ENCODE results near the gene HS6ST3. TPM values are rescaled to one million over a fixed set of nuclear protein-coding genes. Genes with fewer than 3 reads are reported as not detected.

Gene HS6ST3
- total RNA-seq, 1 experiment from 2014 or later, result 0.11 TPM

DNA sequence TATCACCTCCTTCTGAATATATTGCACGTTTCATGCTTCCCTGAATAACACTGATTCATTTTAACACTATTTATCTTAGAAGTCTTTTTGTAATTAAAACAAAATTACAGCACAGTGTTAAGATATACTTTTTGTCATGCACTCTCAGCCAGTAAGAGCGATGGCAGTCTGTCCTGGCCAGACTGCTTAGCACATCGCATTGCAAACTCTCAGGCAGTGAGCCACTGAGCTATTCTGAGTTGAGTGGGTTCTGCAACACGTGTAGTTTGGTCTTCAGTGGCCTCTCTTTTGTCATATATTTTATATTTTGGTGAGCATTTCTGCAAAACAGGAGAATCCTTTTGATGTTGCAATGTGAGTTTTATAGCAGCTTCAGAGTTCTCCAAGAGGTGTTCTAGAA, 332.1 kb downstream of the HS6ST3 start:
- TF ChIP-seq EZH2phosphoT487 (IDR thresholded peaks at IDR 0.05; ENCODE audit: borderline replicate concordance, low read length) (no peak), EZH2 (IDR thresholded peaks at IDR 0.05; ENCODE audit: low read length, unreplicated experiment) (no peak)
- TF ChIP-seq, protein P1, sequence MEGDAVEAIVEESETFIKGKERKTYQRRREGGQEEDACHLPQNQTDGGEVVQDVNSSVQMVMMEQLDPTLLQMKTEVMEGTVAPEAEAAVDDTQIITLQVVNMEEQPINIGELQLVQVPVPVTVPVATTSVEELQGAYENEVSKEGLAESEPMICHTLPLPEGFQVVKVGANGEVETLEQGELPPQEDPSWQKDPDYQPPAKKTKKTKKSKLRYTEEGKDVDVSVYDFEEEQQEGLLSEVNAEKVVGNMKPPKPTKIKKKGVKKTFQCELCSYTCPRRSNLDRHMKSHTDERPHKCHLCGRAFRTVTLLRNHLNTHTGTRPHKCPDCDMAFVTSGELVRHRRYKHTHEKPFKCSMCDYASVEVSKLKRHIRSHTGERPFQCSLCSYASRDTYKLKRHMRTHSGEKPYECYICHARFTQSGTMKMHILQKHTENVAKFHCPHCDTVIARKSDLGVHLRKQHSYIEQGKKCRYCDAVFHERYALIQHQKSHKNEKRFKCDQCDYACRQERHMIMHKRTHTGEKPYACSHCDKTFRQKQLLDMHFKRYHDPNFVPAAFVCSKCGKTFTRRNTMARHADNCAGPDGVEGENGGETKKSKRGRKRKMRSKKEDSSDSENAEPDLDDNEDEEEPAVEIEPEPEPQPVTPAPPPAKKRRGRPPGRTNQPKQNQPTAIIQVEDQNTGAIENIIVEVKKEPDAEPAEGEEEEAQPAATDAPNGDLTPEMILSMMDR (conservative IDR thresholded peaks at IDR 0.05; ENCODE audit: low read depth, low read length), result no peak
- Histone ChIP-seq H3K79me2 (ENCODE audit: low read length) (no peaks in the 10 kb centered on the region), H3K27ac (ENCODE audit: low read length) (no peak overlapping the region), H3K4me1 (ENCODE audit: insufficient read depth, low read length) (no peaks in the 10 kb centered on the region), H3K4me2 (ENCODE audit: low read length) (no peak overlapping the region), H3K9me2 (replicated peaks; ENCODE audit: low read length) (no peaks in the 10 kb centered on the region), H3F3A (ENCODE audit: low read length, unreplicated experiment) (no peaks in the 10 kb centered on the region), H3K9ac (ENCODE audit: low read length) (no peak overlapping the region), H3K9me3 (ENCODE audit: low read length) (no peaks in the 10 kb centered on the region), H3K36me3 (ENCODE audit: low read depth, low read length) (no peaks in the 10 kb centered on the region), H3K4me3 (ENCODE audit: low read length) (no peak overlapping the region), H2AFZ (ENCODE audit: low read length) (no peak overlapping the region), H3K27me3 (ENCODE audit: low read length) (no peaks in the 10 kb centered on the region), H4K20me1 (ENCODE audit: low read length) (no peaks in the 10 kb centered on the region)
- ATAC-seq (no peak), DNase-seq (no peak)
- intact Hi-C loops (cut with micrococcal nuclease), result no loop called here
- POLR2A ChIA-PET (ENCODE audit: unreplicated experiment), result no interaction called here
- no TSS peak for BruUV-seq (replicated peaks)
- CTCF ChIA-PET, result no interaction called here

- intact Hi-C loops (cut with micrococcal nuclease), result no loop called here
- Histone ChIP-seq H3K9ac (ENCODE audit: low read length) (no peak overlapping the region), H3K27ac (ENCODE audit: low read length) (no peak overlapping the region), H3K79me2 (ENCODE audit: low read length) (no peaks in the 10 kb centered on the region), H3K9me3 (ENCODE audit: low read length) (no peaks in the 10 kb centered on the region), H3K4me1 (ENCODE audit: insufficient read depth, low read length) (no peaks in the 10 kb centered on the region), H3K27me3 (ENCODE audit: low read length) (no peaks in the 10 kb centered on the region), H2AFZ (ENCODE audit: low read length) (no peak overlapping the region), H3F3A (ENCODE audit: low read length, unreplicated experiment) (no peaks in the 10 kb centered on the region), H3K4me3 (ENCODE audit: low read length) (no peak overlapping the region), H4K20me1 (ENCODE audit: low read length) (no peaks in the 10 kb centered on the region), H3K36me3 (ENCODE audit: low read depth, low read length) (no peaks in the 10 kb centered on the region), H3K9me2 (replicated peaks; ENCODE audit: low read length) (no peaks in the 10 kb centered on the region), H3K4me2 (ENCODE audit: low read length) (no peak overlapping the region)
- ChIA-PET CTCF (no interaction called here), POLR2A (ENCODE audit: unreplicated experiment) (no interaction called here)
- no peak for ATAC-seq
- DNase-seq, result no peak
- no TSS peak for BruUV-seq (replicated peaks)
- TF ChIP-seq EZH2 (IDR thresholded peaks at IDR 0.05; ENCODE audit: low read length, unreplicated experiment), result no peak
- TF ChIP-seq, protein P1 (conservative IDR thresholded peaks at IDR 0.05; ENCODE audit: low read depth, low read length), result no peak
- no peak for TF ChIP-seq EZH2phosphoT487 (IDR thresholded peaks at IDR 0.05; ENCODE audit: borderline replicate concordance, low read length)
These were observed 336.3 kb downstream of the HS6ST3 start for GRCh38 chr13:96426167-96426566.

GRCh38 chr13:96428911-96429310, 339.0 kb downstream of the HS6ST3 start:
- DNase-seq, result no peak
- POLR2A ChIA-PET (ENCODE audit: unreplicated experiment), result no interaction called here

More at GRCh38 chr13:96428911-96429310, 339.0 kb downstream of the HS6ST3 start:
- H3K79me2 ChIP-seq (ENCODE audit: low read length), result no peaks in the 10 kb centered on the region
- H3F3A ChIP-seq (ENCODE audit: low read length, unreplicated experiment), result no peaks in the 10 kb centered on the region
- H3K27ac ChIP-seq (ENCODE audit: low read length), result no peak overlapping the region
- CTCF ChIA-PET, result no interaction called here
- intact Hi-C loops (cut with micrococcal nuclease), result no loop called here
- no peak overlapping the region for H3K9ac ChIP-seq (ENCODE audit: low read length)
- no peaks in the 10 kb centered on the region for H3K4me1 ChIP-seq (ENCODE audit: insufficient read depth, low read length)
- no peaks in the 10 kb centered on the region for H3K27me3 ChIP-seq (ENCODE audit: low read length)
- H3K36me3 ChIP-seq (ENCODE audit: low read depth, low read length), result no peaks in the 10 kb centered on the region
- ATAC-seq, result no peak
- BruUV-seq (replicated peaks), result no TSS peak
- no peak overlapping the region for H3K4me2 ChIP-seq (ENCODE audit: low read length)
- H2AFZ ChIP-seq (ENCODE audit: low read length), result no peak overlapping the region
- no peaks in the 10 kb centered on the region for H4K20me1 ChIP-seq (ENCODE audit: low read length)
- no peak overlapping the region for H3K4me3 ChIP-seq (ENCODE audit: low read length)
- no peaks in the 10 kb centered on the region for H3K9me3 ChIP-seq (ENCODE audit: low read length)
- H3K9me2 ChIP-seq (replicated peaks; ENCODE audit: low read length), result no peaks in the 10 kb centered on the region
- TF ChIP-seq, protein P1 (conservative IDR thresholded peaks at IDR 0.05; ENCODE audit: low read depth, low read length), result no peak
- TF ChIP-seq EZH2phosphoT487 (IDR thresholded peaks at IDR 0.05; ENCODE audit: borderline replicate concordance, low read length), result no peak
- no peak for TF ChIP-seq EZH2 (IDR thresholded peaks at IDR 0.05; ENCODE audit: low read length, unreplicated experiment)

All from PC-3 (cell line).